IPS DF 19.7 (cell line): ENCODE data around the gene SHISA9.

Experiments used
- DNase-seq: peaks from one replicate; pipeline ENCODE4 v3.0.0-alpha.2; 2013; ENCODE audit warnings: low read depth, low spot score

Gene SHISA9

DNA sequence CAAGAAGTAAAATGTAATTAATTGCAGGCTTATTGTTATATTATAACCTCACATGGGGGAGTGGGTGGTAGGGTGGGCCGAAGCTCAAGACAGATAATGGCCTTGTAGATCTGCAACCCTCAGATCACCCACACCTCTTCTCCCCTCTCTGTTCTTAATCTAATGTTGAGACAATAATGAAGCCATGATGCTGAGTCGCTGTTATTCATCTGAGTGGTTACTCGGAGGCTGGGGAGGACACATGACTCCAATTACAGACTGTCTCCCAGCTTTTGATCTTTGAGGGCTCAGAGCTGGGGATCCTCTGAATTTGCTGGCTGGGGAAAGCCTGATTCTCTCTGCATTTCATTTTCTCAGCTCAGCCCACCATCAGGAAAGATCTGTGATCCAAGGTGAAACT is 275.3 kb downstream of the SHISA9 start:
- DNase-seq = no peak

- no peak for DNase-seq
Measured at GRCh38 chr16:13178318-13178717, 276.9 kb downstream of the SHISA9 start.

GRCh38 chr16:13181432-13181831 is 280.0 kb downstream of the SHISA9 start:
- no peak for DNase-seq

GRCh38 chr16:13186813-13187212 is 285.4 kb downstream of the SHISA9 start:
- DNase-seq = no peak

GRCh38 chr16:13189250-13189649 is 287.9 kb downstream of the SHISA9 start:
- no peak for DNase-seq

DNA sequence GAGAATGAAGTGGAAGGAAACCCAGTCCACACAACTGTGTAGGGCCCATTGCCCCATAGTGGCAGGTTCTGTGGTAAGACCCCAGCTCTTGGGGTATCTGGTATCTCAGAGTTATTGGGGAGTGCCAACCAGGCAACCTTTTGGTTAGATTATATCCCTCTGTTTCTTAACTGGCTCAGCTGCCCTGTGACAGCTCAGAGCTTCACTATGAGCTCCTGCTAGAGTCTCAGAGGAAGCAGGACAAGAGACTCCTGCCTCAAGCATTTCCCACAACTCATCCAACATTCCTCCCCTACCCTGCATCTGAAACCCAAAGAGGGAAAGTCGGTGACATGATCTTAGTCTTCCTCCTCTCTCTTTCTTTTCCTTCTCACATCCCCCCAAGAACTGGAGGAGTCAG is 292.3 kb downstream of the SHISA9 start:
- no peak for DNase-seq

DNA sequence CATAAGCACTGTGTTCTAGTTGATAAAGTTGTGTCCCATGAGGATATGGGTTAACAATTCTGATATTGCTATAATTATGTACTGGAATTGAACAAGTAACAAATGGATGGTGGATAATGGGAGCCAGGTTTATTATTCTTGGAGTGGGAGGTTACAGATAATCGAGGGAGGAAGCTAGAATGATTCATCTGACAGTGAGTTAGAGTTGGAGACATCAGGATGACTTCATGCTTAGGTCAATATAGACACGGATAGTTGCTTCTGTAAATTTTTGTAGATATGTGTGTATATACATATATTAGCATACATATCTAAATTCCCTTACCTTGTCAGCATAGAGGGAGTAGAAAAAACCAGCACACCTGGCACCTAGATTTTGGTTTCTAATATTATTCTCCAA is 293.4 kb downstream of the SHISA9 start:
- no peak for DNase-seq

GRCh38 chr16:13203725-13204124 is 302.3 kb downstream of the SHISA9 start:
- DNase-seq = no peak

GRCh38 chr16:13205352-13205751 is 304.0 kb downstream of the SHISA9 start:
- no peak for DNase-seq

GRCh38 chr16:13206606-13207005 is 305.2 kb downstream of the SHISA9 start:
- no peak for DNase-seq

GRCh38 chr16:13207151-13207550 is 305.8 kb downstream of the SHISA9 start:
- no peak for DNase-seq

GRCh38 chr16:13223666-13224065 is 322.3 kb downstream of the SHISA9 start:
- DNase-seq = no peak

DNA sequence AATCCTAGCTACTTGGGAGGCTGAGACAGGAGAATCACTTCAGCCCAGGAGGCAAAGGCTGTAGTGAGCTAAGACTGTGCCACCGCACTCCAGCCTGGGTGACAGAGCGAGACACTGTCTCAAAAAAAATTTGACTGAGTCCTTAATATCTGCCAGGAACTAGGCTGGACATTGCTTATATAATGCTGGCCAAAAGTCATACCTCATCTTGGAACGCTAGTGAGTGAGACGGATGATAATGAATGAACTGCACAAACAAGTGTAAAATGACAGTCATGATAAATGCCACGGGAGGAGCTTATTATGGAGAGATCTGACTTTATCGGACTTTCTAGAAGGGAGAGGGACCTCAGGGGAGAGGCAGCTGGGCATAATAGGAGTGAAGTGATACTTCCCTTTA is 327.6 kb downstream of the SHISA9 start:
- DNase-seq = no peak

- DNase-seq = peak; percentile 87
Measured at GRCh38 chr16:13231365-13231764, 330.0 kb downstream of the SHISA9 start.

DNA sequence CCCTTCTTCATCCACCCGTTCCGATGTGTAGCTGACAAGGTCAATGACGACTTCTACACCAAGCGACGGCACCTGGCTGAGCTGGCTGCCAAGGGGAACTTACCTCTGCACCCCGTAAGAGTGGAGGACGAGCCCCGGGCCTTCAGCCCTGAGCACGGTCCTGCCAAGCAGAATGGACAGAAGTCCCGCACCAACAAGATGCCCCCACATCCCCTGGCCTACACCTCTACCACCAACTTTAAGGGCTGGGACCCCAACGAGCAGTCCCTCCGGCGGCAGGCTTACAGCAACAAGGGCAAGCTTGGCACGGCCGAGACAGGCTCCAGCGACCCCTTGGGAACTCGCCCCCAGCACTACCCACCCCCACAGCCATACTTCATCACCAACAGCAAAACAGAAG is 333.6 kb downstream of the SHISA9 start:
- no peak for DNase-seq

DNA sequence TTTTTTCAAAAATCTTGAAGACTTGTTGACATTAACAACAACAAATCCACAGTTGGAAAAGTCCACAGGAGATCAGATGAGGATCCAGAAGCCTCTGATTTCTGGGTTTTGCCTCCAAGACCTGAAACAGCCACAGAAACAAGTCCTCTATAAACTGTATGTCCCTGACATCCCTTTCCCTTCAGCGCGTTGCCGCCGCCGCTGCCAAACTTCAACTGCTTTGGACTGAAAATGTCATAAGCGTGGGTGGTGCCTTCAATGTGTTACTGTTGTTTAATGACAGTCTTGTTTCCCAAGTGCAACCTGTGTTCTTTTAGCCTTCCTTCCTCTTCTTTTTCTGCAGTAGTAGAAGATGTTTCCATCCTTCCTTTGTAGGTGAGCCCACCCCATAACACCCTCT is 334.9 kb downstream of the SHISA9 start:
- no peak for DNase-seq

GRCh38 chr16:13238182-13238581 is 336.8 kb downstream of the SHISA9 start:
- DNase-seq = no peak

DNA sequence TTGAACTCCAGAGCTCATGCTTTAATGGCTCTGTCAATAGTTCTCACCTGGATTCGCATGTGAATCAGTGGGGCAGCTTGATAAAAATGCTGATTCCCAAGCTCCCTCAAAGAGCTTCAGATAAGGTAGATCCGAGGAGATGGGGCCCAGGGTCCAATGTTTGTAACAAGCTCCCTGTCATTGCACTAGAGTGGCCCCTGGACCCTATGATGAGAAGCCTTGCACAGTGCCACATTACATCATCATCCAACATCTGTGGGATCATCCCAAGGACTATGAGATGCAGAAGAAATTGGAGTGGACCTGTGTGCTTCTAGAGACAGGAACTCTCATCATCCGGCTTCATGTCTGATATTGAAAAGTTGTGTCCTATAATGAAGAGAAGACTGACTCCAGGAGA is 340.8 kb downstream of the SHISA9 start:
- DNase-seq = no peak

DNA sequence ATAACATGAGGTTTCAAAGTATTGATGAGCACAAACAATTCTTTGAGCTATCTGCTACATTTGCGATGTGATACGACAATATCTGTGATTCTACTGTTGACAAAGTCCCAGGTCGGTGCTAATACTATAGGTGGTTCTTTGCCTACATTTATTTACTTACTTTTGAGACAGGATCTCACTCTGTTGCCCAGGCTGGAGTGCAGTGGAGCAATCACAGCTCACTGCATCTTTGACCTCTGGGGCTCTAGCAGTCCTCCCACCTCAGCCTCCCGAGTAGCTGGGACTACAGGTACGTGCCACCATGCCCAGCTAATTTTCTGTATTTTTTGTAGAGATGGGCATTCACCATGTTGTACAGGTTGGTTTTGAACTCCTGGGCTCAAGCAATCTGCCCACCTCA is 343.4 kb downstream of the SHISA9 start:
- no peak for DNase-seq

- DNase-seq = no peak
Measured at GRCh38 chr16:13245713-13246377, 344.4 kb downstream of the SHISA9 start.

- DNase-seq = no peak
Measured at GRCh38 chr16:13254998-13255614, 353.7 kb downstream of the SHISA9 start.

DNA sequence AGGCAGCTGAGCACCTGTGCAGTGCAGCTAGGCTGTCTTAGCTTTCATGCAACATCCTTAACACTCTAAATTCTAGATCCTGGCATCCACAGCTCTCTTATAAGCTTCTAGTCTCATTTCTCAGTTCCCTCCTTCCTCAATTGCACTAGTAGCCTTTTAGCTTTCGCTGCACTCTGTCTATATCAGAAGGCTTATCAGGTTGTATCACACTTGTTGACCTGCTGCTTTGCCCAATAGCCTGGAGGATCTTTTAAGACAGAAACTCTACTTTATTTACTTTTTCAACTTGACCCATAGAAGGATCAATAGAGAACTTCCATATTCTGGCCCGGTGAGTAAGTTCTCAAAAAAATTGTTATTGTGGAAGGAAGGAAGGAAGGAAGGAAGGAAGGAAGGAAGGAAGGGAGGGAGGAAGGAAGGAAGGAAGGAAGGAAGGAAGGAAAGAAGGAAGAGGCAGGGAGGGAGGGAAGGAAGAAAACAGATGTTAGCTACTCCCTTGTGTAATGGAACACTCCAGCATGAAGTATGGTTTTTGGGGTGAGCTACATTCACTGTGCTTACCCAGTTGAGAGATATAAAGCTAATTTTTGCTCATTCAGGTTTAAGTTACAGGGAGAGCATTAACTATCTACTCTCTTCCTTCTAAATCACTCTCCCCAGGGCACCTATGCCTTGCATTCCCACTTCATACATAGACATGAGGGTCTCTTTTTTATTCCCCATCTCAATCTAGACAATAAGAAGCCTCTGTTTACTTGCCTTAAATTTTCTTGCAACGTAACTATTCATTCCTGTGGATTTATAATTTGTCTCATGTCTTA is 361.1 kb downstream of the SHISA9 start:
- DNase-seq = no peak
